HepG2 (cell line): ENCODE data around the gene PLK3. TPM values are rescaled to one million over a fixed set of nuclear protein-coding genes. Genes with fewer than 3 reads are reported as not detected.

Experiments used
- ARNT2 ChIP-seq: sonication (generic); formaldehyde crosslinking; IDR thresholded peaks from 2 replicates; pipeline ENCODE4 v1.8.0; 2022; ENCODE audit warnings: mild to moderate bottlenecking, low read depth, missing genetic modification reagents, moderate library complexity
- E2F5 ChIP-seq: sonication (generic); formaldehyde crosslinking; conservative IDR thresholded peaks from 2 replicates; pipeline ENCODE4 v1.4.0; 2020; ENCODE audit warnings: missing genetic modification reagents
- EHMT2 ChIP-seq: fragments of 200-600 bp; sonication (generic); IDR thresholded peaks from 2 replicates; pipeline ENCODE4 v1.7.0; 2017; ENCODE audit warnings: antibody characterized with exemption, low read depth, low read length, borderline replicate concordance
- ELK4 ChIP-seq: sonication (generic); formaldehyde crosslinking; IDR thresholded peaks from 2 replicates; pipeline ENCODE4 v1.9.0; 2021; ENCODE audit warnings: missing genetic modification reagents, borderline replicate concordance
- GABPA ChIP-seq, 2 experiments: IDR thresholded peaks; 2 replicates each; pipeline ENCODE4 v1.6.1; 2011 to 2016; ENCODE audit warnings: low read depth in 2 of 2, low read length in 1 of 2, missing biosample characterization in 1 of 2, missing genetic modification characterization in 1 of 2
- GATAD2A ChIP-seq: IDR thresholded peaks from 2 replicates; pipeline ENCODE4 v1.6.1; 2016
- IKZF4 ChIP-seq: sonication (generic); formaldehyde crosslinking; IDR thresholded peaks from 2 replicates; pipeline ENCODE4 v1.5.1; 2020; ENCODE audit warnings: borderline replicate concordance, mild to moderate bottlenecking, low read depth, missing genetic modification reagents; ENCODE audit errors: not compliant biosample characterization
- LRRFIP1 ChIP-seq: sonication (generic); formaldehyde crosslinking; conservative IDR thresholded peaks from 2 replicates; pipeline ENCODE4 v1.4.0; 2020; ENCODE audit warnings: missing genetic modification reagents
- MXI1 ChIP-seq: IDR thresholded peaks from 3 replicates; pipeline ENCODE4 v1.6.1; 2012; ENCODE audit warnings: low read depth, low read length, inconsistent platforms, borderline replicate concordance
- NFIC ChIP-seq: IDR thresholded peaks from 2 replicates; pipeline ENCODE4 v1.6.1; 2012; ENCODE audit warnings: mild to moderate bottlenecking, low read length, inconsistent platforms
- RBAK ChIP-seq: sonication (generic); formaldehyde crosslinking; IDR thresholded peaks from 2 replicates; pipeline ENCODE4 v1.5.1; 2020; ENCODE audit warnings: mild to moderate bottlenecking, missing genetic modification reagents
- REPIN1 ChIP-seq: sonication (generic); formaldehyde crosslinking; IDR thresholded peaks from 2 replicates; pipeline ENCODE4 v1.8.0; 2022; ENCODE audit warnings: missing genetic modification reagents, low read depth, mild to moderate bottlenecking, borderline replicate concordance
- SALL2 ChIP-seq: sonication (generic); formaldehyde crosslinking; IDR thresholded peaks from 2 replicates; pipeline ENCODE4 v1.8.1; 2023; ENCODE audit warnings: mild to moderate bottlenecking, missing genetic modification reagents, inconsistent platforms
- ZBTB37 ChIP-seq: sonication (generic); formaldehyde crosslinking; IDR thresholded peaks from 2 replicates; pipeline ENCODE4 v1.4.0; 2020; ENCODE audit warnings: mild to moderate bottlenecking, missing genetic modification reagents
- ZBTB38 ChIP-seq: sonication (generic); formaldehyde crosslinking; IDR thresholded peaks from 2 replicates; pipeline ENCODE4 v1.5.1; 2020; ENCODE audit warnings: mild to moderate bottlenecking, missing genetic modification reagents
- ZNF280D ChIP-seq: sonication (generic); formaldehyde crosslinking; IDR thresholded peaks from 2 replicates; pipeline ENCODE4 v1.5.1; 2020; ENCODE audit warnings: mild to moderate bottlenecking, missing genetic modification reagents
- ZNF282 ChIP-seq: fragments of 450-650 bp; IDR thresholded peaks from 2 replicates; pipeline ENCODE4 v1.6.1; 2018; ENCODE audit not compliant: partially characterized antibody
- ZNF501 ChIP-seq: sonication (generic); formaldehyde crosslinking; IDR thresholded peaks from 2 replicates; pipeline ENCODE4 v1.5.1; 2020; ENCODE audit warnings: mild to moderate bottlenecking, moderate library complexity, missing genetic modification reagents
- ZNF7 ChIP-seq: IDR thresholded peaks from 2 replicates; pipeline ENCODE4 v1.6.1; 2016; ENCODE audit warnings: missing biosample characterization, missing genetic modification reagents
- ZNF792 ChIP-seq: IDR thresholded peaks from 2 replicates; pipeline ENCODE4 v1.6.1; 2016
- polyA plus RNA-seq, 8 experiments: library from polyadenylated mRNA; depleted of rRNA in 3 of 8; stranded (reverse) in 7 of 8; unstranded in 1 of 8; fragments of >200 nt; fragmentation: Illumina TruSeq in 4 of 8; extraction: Trizol in 4 of 8; gene quantifications; 2 replicates each; pipeline versions ENCODE4 v1.2.1 to v1.2.3, GENCODE V29; 2011 to 2016; ENCODE audit warnings: low read depth in 4 of 8, missing spikeins in 1 of 8, mixed read lengths in 1 of 8; ENCODE audit not compliant: insufficient read depth in 1 of 8
- total RNA-seq, 5 experiments: library from RNA; depleted of rRNA; stranded (reverse); fragments of >200 nt; fragmentation: Illumina TruSeq; extraction: Trizol; gene quantifications; 2 replicates each; pipeline ENCODE4 v1.2.3, GENCODE V29; 2016; ENCODE audit warnings: low read depth in 1 of 5

PLK3 gene
- total and polyA plus RNA-seq, 2 of the 13 experiments (the other 11 are each of a cell fraction or from before 2014, with no cell fraction given) = 9.8 to 16.9 TPM

- TF ChIP-seq LRRFIP1 (CRISPR knock-in tag) = no peak
- peak; percentile 75; the same call in 1 of the 2 replicates for TF ChIP-seq GATAD2A (CRISPR knock-in tag)
- TF ChIP-seq ZNF280D (CRISPR knock-in tag) = no peak; the same call in 1 of the 2 replicates
- TF ChIP-seq E2F5 (CRISPR knock-in tag) = no peak; the same call in 1 of the 2 replicates
- TF ChIP-seq ZNF792 (CRISPR knock-in tag) = peak; percentile 70; the same call in 1 of the 2 replicates
- TF ChIP-seq ZBTB38 = peak; percentile 63; the same call in 1 of the 2 replicates
- TF ChIP-seq IKZF4 (CRISPR knock-in tag) = no peak
- no peak for TF ChIP-seq ZBTB37 (CRISPR knock-in tag)
- no peak for TF ChIP-seq RBAK (CRISPR knock-in tag)
- no peak for TF ChIP-seq ZNF282
- TF ChIP-seq NFIC = 0 out of 2 replicates have a peak, but pooled peaks have one; percentile 48
- TF ChIP-seq ZNF501 (CRISPR knock-in tag) = peak; percentile 96
- TF ChIP-seq SALL2 (CRISPR knock-in tag) = no peak
- no peak for TF ChIP-seq ZNF7 (CRISPR knock-in tag)
- peak; percentile 85; the same call in 1 of the 2 replicates for TF ChIP-seq REPIN1 (CRISPR knock-in tag)
- no peak for TF ChIP-seq ARNT2 (CRISPR knock-in tag)
- peak; percentile 92; the same call in 2 of the 3 replicates for TF ChIP-seq MXI1
- TF ChIP-seq ELK4 (CRISPR knock-in tag) = no peak
- no peak for TF ChIP-seq EHMT2
- TF ChIP-seq GABPA (IDR thresholded peaks at IDR 0.05; ENCODE audit: low read depth, low read length) = no peak
- 0 out of 2 replicates have a peak, but pooled peaks have one; percentile 8 for TF ChIP-seq GABPA (CRISPR knock-in tag; IDR thresholded peaks at IDR 0.05; ENCODE audit: low read depth)
Observed at GRCh38 chr1:44799770-44800584, at the start of gene PLK3 (continued).
